Neural cell (in vitro differentiated cells): ENCODE results near the gene GSTA5. TPM values are rescaled to one million over a fixed set of nuclear protein-coding genes. Genes with fewer than 3 reads are reported as not detected.

Experiments
- H2AFZ ChIP-seq: fragments of 200-600, 300-800 bp; sonication (generic), shearing (Covaris generic); 2 replicates; pipeline ENCODE4 v1.6.0; 2014; ENCODE audit warnings: low read depth, mild to moderate bottlenecking, antibody characterized with exemption, low read length, moderate library complexity
- H3F3A ChIP-seq: fragments of 200-600 bp; shearing (Covaris generic); 2 replicates; pipeline ENCODE4 v1.6.1; 2016; ENCODE audit warnings: mild to moderate bottlenecking, moderate library complexity, mixed read lengths, antibody characterized with exemption, low read length; ENCODE audit not compliant: insufficient read depth, poor library complexity, severe bottlenecking
- H3K27ac ChIP-seq: fragments of 200-600, 300-800 bp; sonication (generic), shearing (Covaris generic); 2 replicates; pipeline ENCODE4 v1.5.1; 2014; ENCODE audit warnings: mild to moderate bottlenecking, low read length, moderate library complexity
- H3K27me3 ChIP-seq: fragments of 300-800, 200-600 bp; sonication (generic), shearing (Covaris generic); 2 replicates; pipeline ENCODE4 v1.6.0; 2014; ENCODE audit warnings: mild to moderate bottlenecking, low read depth, low read length, moderate library complexity; ENCODE audit not compliant: insufficient read depth
- H3K36me3 ChIP-seq: fragments of 300-800, 200-600 bp; sonication (generic), shearing (Covaris generic); 2 replicates; pipeline ENCODE4 v1.5.1; 2014; ENCODE audit warnings: mild to moderate bottlenecking, antibody characterized with exemption, low read length, moderate library complexity; ENCODE audit not compliant: insufficient read depth
- H3K4me2 ChIP-seq: fragments of 300-800, 200-600 bp; sonication (generic), shearing (Covaris generic); 2 replicates; pipeline ENCODE4 v1.6.0; 2014; ENCODE audit warnings: mild to moderate bottlenecking, low read length
- H3K4me3 ChIP-seq: fragments of 300-800, 200-600 bp; sonication (generic), shearing (Covaris generic); 2 replicates; pipeline ENCODE4 v1.5.1; 2014; ENCODE audit warnings: mild to moderate bottlenecking, low read length, moderate library complexity
- H3K79me2 ChIP-seq: fragments of 200-600 bp; shearing (Covaris generic); replicated peaks from 2 replicates; pipeline ENCODE4 v1.6.0; 2014; ENCODE audit warnings: mild to moderate bottlenecking, low read length, moderate library complexity; ENCODE audit not compliant: insufficient read depth
- H3K9ac ChIP-seq: fragments of 300-800, 200-600 bp; sonication (generic), shearing (Covaris generic); 2 replicates; pipeline ENCODE4 v1.6.1; 2016; ENCODE audit warnings: mild to moderate bottlenecking, low read length, mixed read lengths
- H3K9me2 ChIP-seq: fragments of 200-600 bp; shearing (Covaris generic); 2 replicates; pipeline ENCODE4 v1.6.1; 2016; ENCODE audit warnings: mild to moderate bottlenecking, low read length, mixed read lengths; ENCODE audit not compliant: insufficient read depth
- H3K9me3 ChIP-seq: fragments of 200-600, 300-800 bp; sonication (generic), shearing (Covaris generic); 2 replicates; pipeline ENCODE4 v1.6.1; 2016; ENCODE audit warnings: mild to moderate bottlenecking, mixed run types, low read length, moderate library complexity, mixed read lengths
- H4K20me1 ChIP-seq: fragments of 200-600 bp; shearing (Covaris generic); 2 replicates; pipeline ENCODE4 v1.6.1; 2016; ENCODE audit warnings: mild to moderate bottlenecking, mixed run types; ENCODE audit not compliant: insufficient read depth
- CTCF ChIP-seq: fragments of 450-650 bp; IDR thresholded peaks from 2 replicates; pipeline ENCODE4 v1.5.1; 2014; ENCODE audit warnings: antibody characterized with exemption, mild to moderate bottlenecking, moderate library complexity; ENCODE audit not compliant: poor library complexity, severe bottlenecking
- EP300 ChIP-seq: fragments of 450-650 bp; conservative IDR thresholded peaks from 2 replicates; pipeline ENCODE4 v1.6.1; 2014; ENCODE audit warnings: antibody characterized with exemption, mild to moderate bottlenecking, moderate library complexity; ENCODE audit not compliant: poor library complexity, severe bottlenecking
- EZH2 ChIP-seq: fragments of 200-600, 300-800 bp; shearing (Covaris generic), sonication (generic); IDR thresholded peaks from 2 replicates; pipeline ENCODE4 v1.6.1; 2014; ENCODE audit warnings: antibody characterized with exemption, low read length, borderline replicate concordance, mild to moderate bottlenecking; ENCODE audit not compliant: insufficient read depth, poor library complexity, severe bottlenecking
- MXI1 ChIP-seq: fragments of 450-650 bp; conservative IDR thresholded peaks from 2 replicates; pipeline ENCODE4 v1.6.1; 2014; ENCODE audit warnings: antibody characterized with exemption, mild to moderate bottlenecking; ENCODE audit not compliant: poor library complexity, severe bottlenecking
- POLR2AphosphoS5 ChIP-seq: IDR thresholded peaks from 2 replicates; pipeline ENCODE4 v1.6.1; 2012
- RAD21 ChIP-seq: fragments of 450-650 bp; conservative IDR thresholded peaks from 2 replicates; pipeline ENCODE4 v1.6.1; 2014; ENCODE audit warnings: antibody characterized with exemption, mild to moderate bottlenecking, moderate library complexity
- SMC3 ChIP-seq: fragments of 450-650 bp; conservative IDR thresholded peaks from 2 replicates; pipeline ENCODE4 v1.6.1; 2014; ENCODE audit warnings: antibody characterized with exemption, mild to moderate bottlenecking, moderate library complexity; ENCODE audit not compliant: poor library complexity
- TAF1 ChIP-seq: IDR thresholded peaks from 2 replicates; pipeline ENCODE4 v1.6.1; 2012; ENCODE audit warnings: low read depth
- polyA plus RNA-seq: library from polyadenylated mRNA; depleted of rRNA; stranded (reverse); fragments of >200 nt; gene quantifications from 2 replicates; pipeline ENCODE4 v1.2.3, GENCODE V29; 2014
- TF ChIP-seq, protein P1 (sequence below): IDR thresholded peaks from 2 replicates; pipeline ENCODE4 v1.6.1; 2012; ENCODE audit warnings: borderline replicate concordance

GSTA5 gene
- polyA plus RNA-seq, 1 donor from 2014 or later = not detected

GRCh38 chr6:52877168-52877567, 36.6 kb upstream of the GSTA5 start:
- no peak overlapping the region for H2AFZ ChIP-seq
- no peak overlapping the region for H3K9ac ChIP-seq
- H3K27ac ChIP-seq = no peak overlapping the region
- no peak overlapping the region for H3K4me2 ChIP-seq
- H3K4me3 ChIP-seq = no peak overlapping the region
- no peaks in the 10 kb centered on the region for H3K9me3 ChIP-seq
- no peaks in the 10 kb centered on the region for H3K27me3 ChIP-seq
- H3K79me2 ChIP-seq = no peaks in the 10 kb centered on the region
- no peaks in the 10 kb centered on the region for H3F3A ChIP-seq
- no peaks in the 10 kb centered on the region for H3K36me3 ChIP-seq
- no peaks in the 10 kb centered on the region for H4K20me1 ChIP-seq
- TF ChIP-seq POLR2AphosphoS5 = no peak
- no peak for TF ChIP-seq EZH2
- TF ChIP-seq MXI1 = no peak
- TF ChIP-seq CTCF = no peak
- no peak for TF ChIP-seq EP300
- H3K9me2 ChIP-seq = no peaks in the 10 kb centered on the region

GRCh38 chr6:52876056-52876787, 35.6 kb upstream of the GSTA5 start:
- no peaks in the 10 kb centered on the region for H3K9me2 ChIP-seq
- H2AFZ ChIP-seq = no peak overlapping the region
- no peak overlapping the region for H3K4me2 ChIP-seq
- no peaks in the 10 kb centered on the region for H3K36me3 ChIP-seq
- no peak overlapping the region for H3K4me3 ChIP-seq
- no peaks in the 10 kb centered on the region for H3K27me3 ChIP-seq
- no peaks in the 10 kb centered on the region for H4K20me1 ChIP-seq
- H3K79me2 ChIP-seq = no peaks in the 10 kb centered on the region
- no peak overlapping the region for H3K9ac ChIP-seq
- H3K9me3 ChIP-seq = no peaks in the 10 kb centered on the region
- no peak overlapping the region for H3K27ac ChIP-seq
- TF ChIP-seq TAF1 = no peak
- no peak for TF ChIP-seq EZH2
- no peak for TF ChIP-seq CTCF
- no peak for TF ChIP-seq POLR2AphosphoS5
- no peak for TF ChIP-seq EP300
- TF ChIP-seq SMC3 = no peak
- no peak for TF ChIP-seq MXI1
- TF ChIP-seq RAD21 = no peak
- TF ChIP-seq, protein P1, sequence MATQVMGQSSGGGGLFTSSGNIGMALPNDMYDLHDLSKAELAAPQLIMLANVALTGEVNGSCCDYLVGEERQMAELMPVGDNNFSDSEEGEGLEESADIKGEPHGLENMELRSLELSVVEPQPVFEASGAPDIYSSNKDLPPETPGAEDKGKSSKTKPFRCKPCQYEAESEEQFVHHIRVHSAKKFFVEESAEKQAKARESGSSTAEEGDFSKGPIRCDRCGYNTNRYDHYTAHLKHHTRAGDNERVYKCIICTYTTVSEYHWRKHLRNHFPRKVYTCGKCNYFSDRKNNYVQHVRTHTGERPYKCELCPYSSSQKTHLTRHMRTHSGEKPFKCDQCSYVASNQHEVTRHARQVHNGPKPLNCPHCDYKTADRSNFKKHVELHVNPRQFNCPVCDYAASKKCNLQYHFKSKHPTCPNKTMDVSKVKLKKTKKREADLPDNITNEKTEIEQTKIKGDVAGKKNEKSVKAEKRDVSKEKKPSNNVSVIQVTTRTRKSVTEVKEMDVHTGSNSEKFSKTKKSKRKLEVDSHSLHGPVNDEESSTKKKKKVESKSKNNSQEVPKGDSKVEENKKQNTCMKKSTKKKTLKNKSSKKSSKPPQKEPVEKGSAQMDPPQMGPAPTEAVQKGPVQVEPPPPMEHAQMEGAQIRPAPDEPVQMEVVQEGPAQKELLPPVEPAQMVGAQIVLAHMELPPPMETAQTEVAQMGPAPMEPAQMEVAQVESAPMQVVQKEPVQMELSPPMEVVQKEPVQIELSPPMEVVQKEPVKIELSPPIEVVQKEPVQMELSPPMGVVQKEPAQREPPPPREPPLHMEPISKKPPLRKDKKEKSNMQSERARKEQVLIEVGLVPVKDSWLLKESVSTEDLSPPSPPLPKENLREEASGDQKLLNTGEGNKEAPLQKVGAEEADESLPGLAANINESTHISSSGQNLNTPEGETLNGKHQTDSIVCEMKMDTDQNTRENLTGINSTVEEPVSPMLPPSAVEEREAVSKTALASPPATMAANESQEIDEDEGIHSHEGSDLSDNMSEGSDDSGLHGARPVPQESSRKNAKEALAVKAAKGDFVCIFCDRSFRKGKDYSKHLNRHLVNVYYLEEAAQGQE = no peak
- H3F3A ChIP-seq = no peaks in the 10 kb centered on the region
